T-helper 1 cell (primary cell): ENCODE results near the gene CCDC127.
"Not testable (repeated sequence)": the region's sequence is repeated elsewhere in the genome, so short reads cannot be mapped to it uniquely, and the experiment has no call there.

Experiments used
- DNase-seq, 5 donors: peaks; one replicate each; pipeline ENCODE4 v3.0.0-alpha.2; 2012 to 2020

CCDC127 gene

GRCh38 chr5:203246-203930 lies 14.6 kb downstream of the CCDC127 start:
- DNase-seq = no peak

GRCh38 chr5:201672-202071 lies 16.3 kb downstream of the CCDC127 start:
- DNase-seq = no peak

GRCh38 chr5:200985-201384 lies 17.0 kb downstream of the CCDC127 start:
- no peak for DNase-seq

- no peak for DNase-seq
Observed at GRCh38 chr5:199950-200645, 17.9 kb downstream of the CCDC127 start.

- no peak for DNase-seq
Observed at GRCh38 chr5:199197-199949, 18.6 kb downstream of the CCDC127 start.

GRCh38 chr5:198516-199196 lies 19.3 kb downstream of the CCDC127 start:
- no peak for DNase-seq

GRCh38 chr5:197892-198489 lies 20.0 kb downstream of the CCDC127 start:
- DNase-seq = no peak

- not testable (repeated sequence) for DNase-seq
Observed at GRCh38 chr5:197031-197430, 20.9 kb downstream of the CCDC127 start.

GRCh38 chr5:196350-196749 lies 21.6 kb downstream of the CCDC127 start:
- no peak for DNase-seq

GRCh38 chr5:195401-196160 lies 22.4 kb downstream of the CCDC127 start:
- DNase-seq = no peak

- DNase-seq = no peak
Observed at GRCh38 chr5:194603-195209, 23.2 kb downstream of the CCDC127 start.

GRCh38 chr5:194102-194501 lies 23.9 kb downstream of the CCDC127 start:
- DNase-seq = no peak

GRCh38 chr5:192970-193831 lies 24.8 kb downstream of the CCDC127 start:
- DNase-seq = no peak

- DNase-seq = no peak
Observed at GRCh38 chr5:192691-192969, 25.3 kb downstream of the CCDC127 start.

- DNase-seq = no peak
Observed at GRCh38 chr5:191949-192690, 25.8 kb downstream of the CCDC127 start.

- DNase-seq = no peak
Observed at GRCh38 chr5:191036-191948, 26.7 kb downstream of the CCDC127 start, which contains the start of gene LRRC14B. LRRC14B (plus strand) TSS chr5:191495; CDS start chr5:191539, 44 bp downstream.

- DNase-seq = no peak
Observed at GRCh38 chr5:190366-191035, 27.5 kb downstream of the CCDC127 start.

GRCh38 chr5:189976-190365 lies 28.0 kb downstream of the CCDC127 start:
- no peak for DNase-seq
